ENCODE measurements around the gene PHF3.

GRCh38 chr6:63597141-63598048, 38.2 kb upstream of the PHF3 start:
- TF ChIP-seq EZH2 (IDR thresholded peaks at IDR 0.05; ENCODE audit: insufficient read depth, low read length) (no peak), CTCF (IDR thresholded peaks at IDR 0.05; ENCODE audit: insufficient read depth, low read depth, low read length) (no peak)

All from astrocyte (in vitro differentiated cells and primary cell).